Stimulated activated CD4-positive, alpha-beta T cell treated with anti-CD3 and anti-CD28 coated beads, Interleukin-1b, Interleukin-23, amount 100 ng/mL, for 48 hours (primary cell): ENCODE measurements around the gene RARG.

ENCODE experiments used
- DNase-seq: peaks from one replicate; pipeline ENCODE4 v3.0.0-alpha.2; 2020

Gene RARG

GRCh38 chr12:53244337-53244736 is 12.3 kb upstream of the RARG start:
- DNase-seq, result no peak

DNA sequence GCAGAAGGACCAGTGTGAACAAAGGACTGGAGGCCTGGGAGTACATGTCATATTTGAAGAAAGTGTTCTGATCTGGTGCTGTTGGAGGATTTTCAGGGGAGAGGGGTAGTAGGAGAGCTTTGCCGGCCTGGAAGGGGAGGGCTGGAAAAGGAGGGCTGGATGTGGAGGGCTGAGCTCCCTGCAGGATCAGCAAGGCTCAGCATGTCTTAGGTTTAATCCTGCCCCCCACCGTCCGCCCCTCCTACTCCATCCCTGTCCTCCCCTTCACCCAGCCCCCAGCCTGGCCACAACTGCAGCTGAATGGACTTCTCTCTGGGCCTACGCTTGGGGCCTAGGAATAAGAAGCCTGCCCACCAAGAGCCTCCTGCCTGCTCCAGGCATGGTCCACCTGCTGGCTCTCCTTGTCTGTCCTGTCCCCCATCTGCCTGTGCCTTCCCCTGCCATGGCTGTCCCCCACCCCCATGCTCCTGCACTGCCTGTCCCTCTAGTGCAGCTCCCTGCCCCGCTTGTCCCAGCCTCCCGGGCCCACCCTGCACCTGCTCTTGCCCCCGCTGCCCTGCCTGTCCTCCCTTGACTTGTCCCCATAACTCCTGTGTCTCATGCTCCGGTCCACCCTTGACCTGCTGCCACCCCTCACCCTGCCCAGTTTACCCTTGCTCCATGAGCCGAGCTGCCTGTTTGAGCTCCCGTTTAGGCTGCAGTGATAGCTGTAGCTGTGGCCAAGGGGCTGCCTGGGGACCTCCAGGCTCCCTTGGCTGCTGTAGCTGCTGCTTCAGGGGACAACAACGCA is 9.8 kb upstream of the RARG start:
- DNase-seq, result no peak

- no peak for DNase-seq
Measured at GRCh38 chr12:53239643-53240258, 7.7 kb upstream of the RARG start.

GRCh38 chr12:53236443-53237111 is 4.6 kb upstream of the RARG start:
- no peak for DNase-seq

DNA sequence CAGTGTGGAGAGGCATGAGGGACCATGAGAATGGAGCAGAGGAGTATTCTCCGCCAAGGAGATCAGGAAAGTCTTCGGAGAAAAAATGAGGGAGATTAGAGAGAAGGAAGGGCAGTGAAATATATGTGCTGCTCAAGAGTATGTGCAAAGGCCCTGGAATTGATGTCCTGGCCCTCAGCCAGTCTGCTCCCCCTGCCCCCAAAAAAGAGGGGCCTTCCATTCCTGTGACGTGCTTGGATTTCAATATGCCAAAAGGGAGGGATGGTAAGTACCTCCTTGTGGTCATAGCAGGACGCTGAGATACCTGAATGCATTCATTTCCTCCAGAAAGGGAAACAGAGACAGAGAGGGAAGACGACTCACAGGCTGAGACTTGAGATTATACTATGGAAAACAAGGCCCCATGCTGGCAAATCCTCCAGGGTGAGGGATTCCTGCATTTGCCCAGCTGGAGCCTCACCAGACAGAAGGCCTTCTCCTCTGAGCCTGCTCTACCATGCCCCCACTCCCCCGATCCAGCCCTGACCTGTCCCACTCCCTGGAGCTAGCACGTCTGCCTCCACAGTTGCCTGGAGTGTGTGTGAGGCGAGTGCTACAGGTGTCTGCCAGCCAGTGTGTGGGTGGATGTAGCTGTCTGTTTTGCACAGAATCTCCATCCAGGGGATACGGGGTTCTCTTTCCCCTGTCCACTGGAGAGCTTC is 3.9 kb upstream of the RARG start:
- DNase-seq, result no peak

- DNase-seq, result no peak
Measured at GRCh38 chr12:53235164-53235563, 3.2 kb upstream of the RARG start.

DNA sequence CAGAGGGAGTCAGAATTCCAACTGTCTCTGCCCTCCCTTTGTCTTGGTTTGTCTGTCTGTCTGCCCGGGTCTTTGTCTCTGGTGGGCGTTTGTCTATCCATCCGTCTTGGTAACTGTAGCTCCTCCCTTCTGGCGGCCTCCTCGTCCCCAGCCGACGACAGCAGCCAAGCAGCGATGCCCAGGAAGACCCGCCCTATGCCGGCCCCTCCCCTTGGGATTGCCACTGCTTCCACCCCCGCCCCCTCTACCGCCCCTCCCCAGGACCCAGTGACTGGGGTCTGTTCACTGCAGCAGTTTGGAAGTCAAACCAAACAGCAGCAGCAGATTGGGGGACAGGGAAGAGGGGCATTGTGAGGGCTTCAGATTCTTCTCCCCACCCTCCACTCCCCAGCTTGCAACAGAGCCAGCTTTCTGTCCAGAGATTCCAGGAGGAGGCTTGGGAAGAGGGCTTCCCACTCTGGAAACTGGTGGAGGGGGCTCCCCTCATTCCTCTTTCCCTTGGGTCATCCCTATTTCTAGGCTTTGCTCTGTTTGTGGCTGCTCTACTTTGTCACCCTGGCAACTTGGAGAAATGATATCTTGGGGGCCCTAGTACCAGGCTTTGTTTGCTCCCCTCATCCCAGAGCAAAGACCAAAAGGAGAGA is 2.4 kb upstream of the RARG start:
- no peak for DNase-seq

- no peak for DNase-seq
Measured at GRCh38 chr12:53233671-53234121, 1.7 kb upstream of the RARG start.

DNA sequence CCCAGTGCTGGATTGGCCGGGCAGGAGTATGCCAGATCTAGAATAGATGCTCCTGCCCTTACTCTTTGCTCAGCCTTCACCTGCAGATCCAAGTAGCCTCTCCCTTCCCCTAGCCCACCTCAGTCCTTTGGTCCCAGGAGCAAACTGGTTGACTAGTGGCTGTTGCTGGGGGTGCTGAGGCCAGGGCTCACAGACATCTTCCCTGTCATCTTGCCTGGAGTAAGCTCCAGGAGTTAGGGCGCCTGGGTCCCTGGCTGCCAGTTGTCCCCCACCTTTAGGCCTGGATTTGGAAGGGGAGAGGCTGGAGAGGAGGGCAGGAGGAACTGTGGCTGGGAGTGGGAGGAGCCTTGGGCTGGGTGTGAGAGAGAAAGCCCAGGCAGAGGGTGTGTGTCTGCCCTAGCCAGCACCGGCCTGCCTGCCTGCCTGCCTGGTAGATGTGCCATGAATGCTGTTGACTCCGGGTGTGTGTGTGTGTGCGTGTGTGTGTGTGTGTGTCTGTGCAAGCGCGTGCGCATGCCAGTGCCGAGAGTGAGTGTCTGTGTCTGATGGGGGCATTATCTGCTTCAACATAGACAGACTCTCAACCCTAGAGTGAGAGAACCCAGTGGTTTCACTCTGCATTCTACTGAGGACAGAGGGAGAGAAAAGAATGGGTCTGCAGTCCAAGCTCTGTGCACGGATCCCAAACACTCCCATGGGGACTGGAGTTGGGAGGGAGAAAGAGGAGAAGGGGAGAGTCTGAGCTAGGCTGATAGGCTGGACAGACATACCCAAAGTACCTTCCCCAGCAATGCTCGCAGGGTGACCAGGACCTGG is 845 bp upstream of the RARG start:
- DNase-seq, result no peak

DNA sequence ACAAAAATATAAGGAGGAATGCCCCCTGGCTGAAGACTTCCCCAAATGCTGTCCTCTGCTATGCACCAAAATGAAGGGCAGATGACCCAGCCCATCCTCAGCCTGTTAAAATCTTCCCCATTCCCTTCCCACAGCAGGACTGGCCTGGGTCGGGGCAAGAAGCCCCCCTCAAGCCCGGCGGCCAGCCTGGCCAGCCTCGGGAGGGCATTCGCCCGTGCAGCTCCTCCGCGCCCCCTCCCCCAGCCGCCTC is 413 bp downstream of the RARG start:
- no peak for DNase-seq

DNA sequence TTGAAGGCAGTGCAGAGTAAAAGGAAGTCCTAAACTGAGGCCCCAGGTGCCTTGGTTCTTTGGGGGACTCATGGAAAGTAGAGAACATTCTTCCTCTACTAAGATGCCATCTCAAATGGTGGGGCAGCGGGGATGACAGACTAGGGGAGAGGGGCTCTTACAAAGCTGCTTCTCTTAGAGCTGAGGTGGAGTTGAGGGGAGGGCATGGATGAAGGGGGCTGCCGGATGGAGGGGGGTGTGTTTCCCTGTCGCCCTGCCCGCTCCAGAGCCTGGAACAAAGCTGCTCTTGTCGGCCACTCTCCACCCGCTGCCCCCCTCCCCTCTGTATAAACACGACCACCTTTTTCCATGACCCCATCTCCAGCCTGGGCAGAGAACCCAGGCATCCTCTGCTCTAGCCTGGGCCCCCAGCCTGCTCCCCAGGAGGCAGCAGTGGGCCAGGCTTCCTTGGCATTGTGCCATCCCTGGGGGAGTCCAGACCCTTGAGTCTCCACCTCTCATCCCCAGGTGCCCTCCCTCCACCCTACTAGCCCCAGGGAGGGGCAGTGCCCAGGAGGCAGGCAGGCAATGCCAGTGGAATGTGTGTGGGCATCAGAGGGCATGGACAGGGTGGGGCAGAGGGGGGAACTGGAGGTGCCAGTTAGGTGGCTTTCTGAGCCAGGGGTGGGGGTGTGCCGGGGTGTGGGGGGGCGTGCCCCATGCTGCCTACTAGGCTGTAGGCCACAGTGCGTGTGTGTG is 1.7 kb downstream of the RARG start:
- no peak for DNase-seq

GRCh38 chr12:53229454-53229853 is 2.6 kb downstream of the RARG start:
- DNase-seq, result no peak

GRCh38 chr12:53227836-53228235 is 4.2 kb downstream of the RARG start:
- DNase-seq, result no peak

GRCh38 chr12:53227341-53227740 is 4.7 kb downstream of the RARG start:
- no peak for DNase-seq

DNA sequence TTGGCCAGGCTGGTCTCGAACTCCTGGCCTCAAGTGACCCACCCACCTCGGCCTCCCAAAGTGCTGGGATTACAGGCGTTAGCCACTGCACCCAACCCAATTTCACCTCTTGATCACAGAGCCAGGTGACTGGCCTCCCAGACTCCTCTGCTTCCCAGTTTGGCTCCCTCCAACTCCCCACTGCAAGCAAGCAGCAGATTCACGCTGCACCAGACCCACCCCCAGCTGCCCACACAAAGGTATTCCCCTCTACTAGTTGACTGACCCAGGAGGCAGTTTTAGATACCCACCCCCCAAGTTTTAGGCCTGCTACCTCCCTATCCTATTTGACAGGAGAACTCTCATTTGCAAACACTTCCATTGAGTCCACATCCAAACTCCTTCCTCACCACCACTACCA is 5.2 kb downstream of the RARG start:
- DNase-seq, result no peak

GRCh38 chr12:53225635-53226424 is 6.2 kb downstream of the RARG start:
- DNase-seq, result no peak

DNA sequence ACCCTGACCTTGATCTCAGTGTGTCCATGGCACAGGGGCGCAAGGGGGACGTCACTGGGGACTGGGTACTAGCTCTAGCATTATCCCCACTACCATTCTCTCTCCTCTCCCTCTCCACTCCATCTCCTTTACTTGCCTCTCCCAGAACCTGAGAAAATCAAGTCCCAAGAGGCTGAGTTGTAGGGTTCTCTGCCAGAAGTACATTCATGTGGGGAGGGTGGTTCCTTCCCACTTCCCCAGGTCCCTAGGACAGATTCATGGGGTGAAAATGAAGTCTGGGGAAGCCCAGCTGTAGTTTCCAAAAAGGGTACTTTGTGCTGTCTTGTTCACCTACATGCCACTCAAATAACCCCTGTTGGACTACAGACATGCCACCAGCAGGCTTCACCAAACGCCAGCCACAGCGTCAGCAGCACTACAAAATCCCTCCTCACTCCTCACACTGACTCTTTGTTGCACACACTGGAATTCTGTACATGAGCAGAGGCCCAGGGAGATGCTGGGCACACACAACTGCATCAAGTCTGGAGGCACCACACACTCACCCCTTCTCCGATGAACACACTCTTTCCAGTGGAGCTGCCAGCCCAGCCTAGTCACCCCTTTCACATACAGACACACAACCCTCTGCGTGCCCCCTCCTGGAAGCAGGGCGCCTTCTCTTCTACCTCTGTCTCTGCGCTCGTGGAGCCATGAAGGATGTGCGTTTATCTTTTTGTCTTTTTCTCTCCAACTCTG is 6.9 kb downstream of the RARG start:
- no peak for DNase-seq

GRCh38 chr12:53224061-53224896 is 7.7 kb downstream of the RARG start:
- no peak for DNase-seq
